OCI-LY1 (cell line): ENCODE data around the gene CHST4.

Source experiments
- EZH2 ChIP-seq: fragments of 200-600 bp; sonication (generic), shearing (Covaris generic); IDR thresholded peaks from 2 replicates; pipeline ENCODE4 v1.8.0; 2017; ENCODE audit warnings: borderline replicate concordance, mixed run types, mild to moderate bottlenecking, antibody characterized with exemption, low read length, moderate library complexity, mixed read lengths
- TF ChIP-seq, protein P1 (sequence below): fragments of 200-600 bp; sonication (generic), shearing (Covaris generic); IDR thresholded peaks from 2 replicates; pipeline ENCODE4 v1.5.1; 2017; ENCODE audit warnings: mild to moderate bottlenecking, antibody characterized with exemption, low read length, moderate library complexity, mixed read lengths

DNA sequence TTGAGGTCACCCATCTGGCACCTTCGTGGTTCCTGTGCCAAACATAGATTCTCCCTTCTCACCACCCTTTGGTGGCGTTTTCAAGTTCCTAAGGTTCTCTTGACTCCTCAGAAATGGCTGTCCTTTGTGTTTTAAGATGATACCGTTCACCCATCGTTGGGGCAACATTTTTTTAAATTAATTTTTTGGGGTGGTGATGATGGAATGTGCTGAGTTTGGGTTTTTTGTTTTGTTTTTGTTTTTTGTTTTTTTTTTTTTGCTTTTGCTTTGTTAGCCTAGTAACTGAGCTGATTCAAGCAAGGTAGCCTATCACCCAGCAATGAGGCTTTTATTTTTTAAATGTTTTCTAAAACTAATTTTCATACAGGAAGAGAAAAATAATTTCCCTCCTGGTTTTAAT, 2.6 kb downstream of the CHST4 start:
- no peak for TF ChIP-seq EZH2
- TF ChIP-seq, protein P1, sequence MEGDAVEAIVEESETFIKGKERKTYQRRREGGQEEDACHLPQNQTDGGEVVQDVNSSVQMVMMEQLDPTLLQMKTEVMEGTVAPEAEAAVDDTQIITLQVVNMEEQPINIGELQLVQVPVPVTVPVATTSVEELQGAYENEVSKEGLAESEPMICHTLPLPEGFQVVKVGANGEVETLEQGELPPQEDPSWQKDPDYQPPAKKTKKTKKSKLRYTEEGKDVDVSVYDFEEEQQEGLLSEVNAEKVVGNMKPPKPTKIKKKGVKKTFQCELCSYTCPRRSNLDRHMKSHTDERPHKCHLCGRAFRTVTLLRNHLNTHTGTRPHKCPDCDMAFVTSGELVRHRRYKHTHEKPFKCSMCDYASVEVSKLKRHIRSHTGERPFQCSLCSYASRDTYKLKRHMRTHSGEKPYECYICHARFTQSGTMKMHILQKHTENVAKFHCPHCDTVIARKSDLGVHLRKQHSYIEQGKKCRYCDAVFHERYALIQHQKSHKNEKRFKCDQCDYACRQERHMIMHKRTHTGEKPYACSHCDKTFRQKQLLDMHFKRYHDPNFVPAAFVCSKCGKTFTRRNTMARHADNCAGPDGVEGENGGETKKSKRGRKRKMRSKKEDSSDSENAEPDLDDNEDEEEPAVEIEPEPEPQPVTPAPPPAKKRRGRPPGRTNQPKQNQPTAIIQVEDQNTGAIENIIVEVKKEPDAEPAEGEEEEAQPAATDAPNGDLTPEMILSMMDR, result no peak
